Neural progenitor cell (in vitro differentiated cells): ENCODE results near the gene CALY.

Source experiments
- CTCF ChIP-seq: fragments of 200-600 bp; sonication (generic); IDR thresholded peaks from 2 replicates; pipeline ENCODE4 v1.5.1; 2017; ENCODE audit warnings: antibody characterized with exemption, mild to moderate bottlenecking
- EZH2 ChIP-seq: fragments of 200-600 bp; sonication (generic); IDR thresholded peaks from 2 replicates; pipeline ENCODE4 v1.6.1; 2017; ENCODE audit warnings: antibody characterized with exemption, mild to moderate bottlenecking, moderate library complexity
- EZH2phosphoT487 ChIP-seq: fragments of 200-600 bp; sonication (generic); IDR thresholded peaks from 2 replicates; pipeline ENCODE4 v1.6.1; 2017; ENCODE audit warnings: antibody characterized with exemption

- TF ChIP-seq CTCF = no peak
- TF ChIP-seq EZH2phosphoT487 = no peak
- no peak for TF ChIP-seq EZH2
Measured at GRCh38 chr10:133381036-133381435, 44.3 kb upstream of the CALY start.
